Stimulated activated CD8-positive, alpha-beta memory T cell treated with anti-CD3 and anti-CD28 coated beads, Interleukin-4, amount 100 ng/mL, for 24 hours (primary cell): Measurements from ENCODE around the gene LTBP1.
"Not testable (repeated sequence)": the region's sequence is repeated elsewhere in the genome, so short reads cannot be mapped to it uniquely, and the experiment has no call there.

Experiments
- DNase-seq: peaks from one replicate; pipeline ENCODE4 v3.0.0-alpha.2; 2020; ENCODE audit warnings: low read depth

The LTBP1 gene

GRCh38 chr2:33042819-33043218 lies 96.1 kb downstream of the LTBP1 start:
- no peak for DNase-seq

DNA sequence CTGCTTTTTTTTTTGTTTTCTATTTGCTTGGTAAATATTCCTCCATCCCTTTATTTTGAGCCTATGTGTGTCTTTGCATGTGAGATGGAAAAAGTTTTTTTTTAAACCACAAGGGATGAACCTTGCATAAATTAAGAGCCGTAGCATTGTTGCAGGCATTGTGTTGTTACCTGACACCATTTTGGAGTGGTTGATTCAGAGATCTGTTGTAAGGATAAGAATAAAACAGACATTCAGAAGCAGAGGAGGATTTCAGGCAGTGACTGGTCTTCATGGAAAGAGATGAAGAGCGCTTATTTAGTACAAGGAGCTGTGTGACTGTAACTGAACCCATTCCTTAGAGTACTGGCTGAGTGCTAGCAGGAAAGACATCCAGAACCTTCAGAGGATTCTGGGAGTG lies 101.2 kb downstream of the LTBP1 start:
- DNase-seq = no peak

GRCh38 chr2:33051586-33052360 lies 105.0 kb downstream of the LTBP1 start:
- DNase-seq = no peak

GRCh38 chr2:33052361-33052735 lies 105.6 kb downstream of the LTBP1 start:
- no peak for DNase-seq

- not testable (repeated sequence) for DNase-seq
Observed at GRCh38 chr2:33052795-33053194, 106.0 kb downstream of the LTBP1 start.

DNA sequence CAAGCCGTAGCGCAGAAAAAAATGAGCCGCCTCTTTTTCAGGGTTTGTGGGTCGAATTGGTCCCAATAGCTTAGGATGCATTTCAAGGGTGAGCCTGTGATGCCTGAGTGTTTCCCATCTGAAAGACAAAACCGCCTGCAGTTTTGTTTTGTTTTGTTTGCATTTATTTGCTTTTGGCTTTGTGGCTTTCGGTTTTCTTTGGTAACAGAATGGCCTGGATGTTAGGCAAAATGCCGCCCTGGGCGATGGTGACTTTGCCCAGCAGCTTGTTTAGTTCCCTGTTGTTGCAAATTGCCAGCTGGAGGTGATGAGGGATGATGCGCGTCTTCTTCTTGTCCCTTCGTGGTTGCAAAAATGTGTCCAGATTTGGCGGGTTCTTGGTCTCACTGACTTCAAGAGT lies 109.4 kb downstream of the LTBP1 start:
- no peak for DNase-seq

- not testable (repeated sequence) for DNase-seq
Observed at GRCh38 chr2:33057307-33058028, 110.7 kb downstream of the LTBP1 start.

GRCh38 chr2:33058716-33059470 lies 112.1 kb downstream of the LTBP1 start:
- no peak for DNase-seq

DNA sequence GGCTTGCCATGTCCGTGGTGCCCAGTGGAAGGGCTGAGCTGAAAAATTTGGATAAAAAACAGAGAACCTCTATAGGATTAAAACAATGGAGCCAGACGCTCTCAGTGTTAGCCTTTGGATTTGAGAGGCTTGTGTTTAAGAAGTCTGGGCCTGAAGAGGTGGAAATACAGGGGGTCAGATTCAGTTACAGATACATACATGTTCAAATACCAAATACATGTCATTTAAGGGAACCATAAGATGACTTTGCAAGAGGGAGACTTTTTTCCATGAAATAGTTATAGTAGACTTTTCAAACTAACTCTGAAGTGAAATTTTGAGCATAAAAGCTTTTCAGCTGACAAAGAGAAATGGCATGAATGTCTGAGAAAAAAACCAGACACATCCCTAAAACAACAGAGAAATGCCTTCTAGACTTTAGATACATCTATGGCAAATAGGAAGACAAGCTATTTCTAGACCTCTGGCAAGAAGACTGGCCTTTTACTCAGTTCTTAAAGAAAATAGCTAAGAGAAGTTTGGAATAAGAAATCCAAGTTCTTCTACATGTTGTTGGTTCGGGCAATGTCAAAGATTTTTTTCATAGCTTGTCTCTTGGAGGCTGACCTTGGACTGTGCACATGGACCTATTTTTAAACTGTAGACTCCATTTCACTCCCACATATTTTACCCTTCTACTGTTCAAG lies 112.9 kb downstream of the LTBP1 start:
- DNase-seq = no peak

GRCh38 chr2:33060405-33060804 lies 113.7 kb downstream of the LTBP1 start:
- DNase-seq = no peak

- no peak for DNase-seq
Observed at GRCh38 chr2:33062665-33063250, 116.0 kb downstream of the LTBP1 start.

GRCh38 chr2:33064349-33064801 lies 117.6 kb downstream of the LTBP1 start:
- no peak for DNase-seq

DNA sequence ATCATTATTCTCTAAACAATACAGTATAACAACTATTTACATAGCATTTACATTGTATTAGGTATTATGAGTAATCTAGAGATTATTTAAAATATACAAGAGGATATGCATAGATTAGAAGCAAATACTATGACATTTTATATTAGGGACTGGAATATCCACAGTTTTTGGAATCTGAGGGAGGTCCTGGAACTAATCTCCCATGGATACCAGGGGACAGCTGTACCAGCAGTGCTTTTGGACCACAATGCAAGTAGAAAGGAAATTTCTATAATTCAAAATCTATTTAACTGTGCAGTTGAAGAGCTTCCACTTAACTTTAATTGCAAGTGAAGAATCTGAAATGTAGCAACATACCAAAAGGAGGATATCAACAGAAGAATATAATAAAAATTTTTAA lies 120.8 kb downstream of the LTBP1 start:
- DNase-seq = no peak

DNA sequence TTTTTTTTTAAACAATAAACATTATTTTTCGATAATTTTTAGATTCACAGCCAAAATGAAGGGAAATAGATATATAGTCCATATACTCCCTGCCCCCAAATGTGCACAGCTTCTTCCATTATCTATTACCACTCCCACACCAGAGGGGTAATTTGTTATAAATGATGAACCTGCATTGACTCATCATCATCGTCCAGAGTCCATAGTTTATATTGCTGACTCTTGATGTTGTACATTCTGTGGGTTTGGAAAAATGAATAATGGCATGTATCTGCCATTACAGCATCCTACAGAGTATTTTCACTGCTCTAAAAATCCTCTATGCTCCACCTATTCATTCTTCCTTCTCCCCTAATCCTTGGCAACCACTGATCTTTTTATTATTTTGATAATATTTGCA lies 121.5 kb downstream of the LTBP1 start:
- DNase-seq = no peak

DNA sequence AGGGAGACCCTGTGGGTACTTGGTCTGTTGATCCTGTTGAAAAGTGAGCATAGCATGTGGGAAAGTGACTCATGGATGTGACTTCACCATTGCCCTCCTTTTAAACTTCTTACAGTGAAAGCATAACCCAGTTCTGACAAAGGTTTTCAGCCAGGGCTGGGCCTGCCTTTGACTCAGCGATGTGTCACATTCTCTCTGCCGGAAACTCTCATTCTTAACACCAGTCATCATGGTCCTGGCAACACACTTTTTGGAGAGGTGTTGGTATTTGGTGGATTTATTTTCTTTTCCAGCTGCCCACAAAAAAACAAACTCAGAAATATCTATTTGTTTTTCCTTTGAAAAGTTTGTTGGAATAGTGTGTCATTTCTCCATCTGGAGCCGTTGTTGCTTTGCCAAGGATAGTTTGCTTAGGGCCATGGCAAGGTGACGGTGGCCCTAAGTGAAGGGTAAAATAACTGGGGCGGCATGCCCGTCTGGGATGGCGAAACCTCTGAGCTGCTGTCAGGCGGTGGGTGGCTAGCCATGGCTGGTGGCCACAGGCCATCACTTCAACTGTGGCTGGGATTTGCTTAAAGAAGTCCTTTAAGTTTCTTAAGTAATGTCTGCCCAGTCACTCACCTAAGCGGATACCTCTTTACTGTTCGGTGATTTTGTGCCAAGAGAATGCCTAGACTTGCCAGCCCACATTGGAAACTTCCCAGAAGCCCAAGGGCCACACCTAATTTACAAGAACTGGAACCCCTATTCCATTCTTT lies 123.3 kb downstream of the LTBP1 start:
- peak; percentile 9 for DNase-seq

DNA sequence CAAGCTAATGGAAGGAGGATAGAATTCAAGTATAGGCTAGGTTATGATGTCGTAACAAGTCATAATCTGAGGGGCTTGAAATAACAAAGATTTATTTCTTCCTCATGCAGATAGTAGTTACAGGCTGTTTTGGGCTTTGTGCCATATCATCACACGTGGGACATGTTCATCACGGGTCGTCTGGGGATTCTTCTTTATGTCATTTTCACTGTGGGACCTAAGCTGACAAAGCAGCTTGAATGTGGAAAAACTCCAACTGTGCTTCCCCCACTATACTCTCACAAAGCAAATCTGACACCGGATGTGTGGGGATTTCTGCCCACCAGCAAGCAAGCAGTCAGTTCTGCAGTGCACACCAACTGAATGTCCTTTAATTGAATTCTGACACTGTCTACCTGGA lies 124.8 kb downstream of the LTBP1 start:
- no peak for DNase-seq

GRCh38 chr2:33072614-33073013 lies 125.9 kb downstream of the LTBP1 start:
- no peak for DNase-seq

DNA sequence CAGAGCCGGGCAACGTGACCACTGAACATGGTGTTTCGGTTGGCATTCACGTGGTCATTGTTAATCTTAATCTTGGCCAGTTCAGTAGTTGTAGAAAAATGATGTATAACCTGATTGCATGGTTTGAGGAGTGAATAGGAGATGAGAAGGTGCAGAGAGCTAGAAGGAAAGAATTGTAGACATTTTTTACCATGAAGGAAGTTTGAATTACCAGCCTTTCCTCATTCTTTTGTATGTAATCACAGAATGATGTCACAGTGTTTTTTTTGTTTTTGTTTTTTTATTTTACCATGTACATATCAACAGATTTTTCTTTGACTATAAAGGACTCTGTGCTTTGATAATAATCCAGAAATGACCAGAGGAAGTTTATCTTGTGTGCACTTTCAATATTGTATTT lies 126.3 kb downstream of the LTBP1 start:
- DNase-seq = no peak

DNA sequence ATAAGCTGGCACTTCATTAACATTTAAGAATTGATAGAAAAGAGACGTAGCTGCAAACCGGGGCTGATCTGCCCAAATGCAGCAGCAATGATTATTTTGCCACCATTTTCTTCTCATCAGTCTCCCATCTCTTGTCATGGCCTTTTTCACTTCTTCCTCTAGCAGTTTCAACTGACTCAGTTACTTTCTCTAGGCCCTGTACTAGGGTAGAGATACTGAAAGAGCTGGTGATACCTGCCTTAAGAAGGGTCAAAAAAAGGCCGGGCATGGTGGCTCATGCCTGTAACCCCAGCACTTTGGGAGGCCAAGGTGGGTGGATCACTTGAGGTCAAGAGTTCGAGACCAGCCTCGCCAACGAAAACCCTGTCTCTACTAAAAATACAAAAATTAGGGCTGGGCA lies 127.4 kb downstream of the LTBP1 start:
- DNase-seq = no peak

DNA sequence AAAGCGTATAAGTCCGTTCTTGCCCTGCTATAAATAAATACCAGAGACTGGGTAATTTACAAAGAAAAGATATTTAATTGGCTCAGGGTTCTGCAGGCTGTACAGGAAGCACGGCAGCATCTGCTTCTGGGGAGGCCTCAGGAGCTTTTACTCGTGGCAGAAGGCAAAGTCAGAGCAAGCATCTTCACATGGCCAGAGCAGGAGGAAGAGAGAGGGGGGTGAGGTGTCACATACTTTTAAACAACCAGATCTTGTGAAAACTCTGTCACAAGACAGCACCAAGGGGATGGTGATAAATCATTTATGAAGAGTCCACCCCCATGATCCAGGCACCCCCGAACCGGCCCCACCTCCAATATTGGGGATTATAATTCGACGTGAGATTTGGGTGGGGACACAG lies 130.6 kb downstream of the LTBP1 start:
- DNase-seq = no peak

DNA sequence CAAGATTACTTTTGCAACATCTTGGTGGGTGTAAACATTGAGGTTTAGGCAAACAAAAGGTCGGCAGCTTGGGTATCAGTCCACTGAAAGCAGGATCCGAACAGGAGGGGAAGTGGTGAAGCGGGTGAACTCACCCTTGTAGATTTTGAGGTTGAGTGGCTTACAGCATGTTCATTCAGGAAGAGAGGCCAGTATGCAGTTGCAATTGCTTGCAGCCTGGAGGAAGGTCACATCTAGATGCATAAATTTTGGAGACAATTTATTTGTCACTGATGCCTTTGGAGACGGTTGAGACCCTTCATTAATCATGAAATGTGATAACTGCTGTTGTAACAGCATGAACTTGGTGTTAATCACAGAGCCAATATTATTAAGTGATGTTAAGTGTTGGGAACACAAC lies 131.1 kb downstream of the LTBP1 start:
- no peak for DNase-seq
